Measurements from ENCODE around the gene ZNF883. TPM values are rescaled to one million over a fixed set of nuclear protein-coding genes. Genes with fewer than 3 reads are reported as not detected.
A peak's percentile ranks its signal among the peaks of the same experiment; 100 is the strongest.

The ZNF883 gene
- polyA plus RNA-seq, 3 donors, result 7.8 to 11.2 (median 9.0) TPM

DNA sequence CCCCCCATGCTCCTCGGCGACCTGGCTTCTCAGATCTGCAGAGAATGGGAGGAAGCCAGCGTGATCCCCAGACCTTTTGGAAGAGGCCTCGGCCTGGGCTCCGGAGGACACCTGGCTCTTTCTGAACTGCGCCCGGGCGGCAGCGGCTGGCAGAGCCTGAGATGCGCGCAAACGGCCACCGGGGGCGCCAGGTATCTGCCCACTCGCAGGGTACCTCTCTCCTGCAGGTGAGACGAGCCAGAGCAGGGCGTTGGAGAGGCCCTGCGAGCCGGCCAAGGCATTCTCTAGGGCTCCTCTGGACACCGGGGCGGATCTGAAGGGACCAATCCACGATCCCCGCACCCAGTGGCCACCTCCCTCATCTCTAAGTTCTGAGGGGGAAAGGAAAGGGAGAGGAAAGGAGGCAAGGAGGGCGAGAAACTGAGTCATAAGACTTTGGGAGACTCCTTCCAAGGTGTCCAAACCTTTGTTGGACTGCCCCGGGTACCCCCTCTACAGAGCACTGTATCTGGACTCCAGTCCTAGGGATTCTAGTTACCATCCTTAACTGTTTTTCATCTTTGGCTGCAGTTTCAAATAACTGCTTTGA lies 66.3 kb downstream of the ZNF883 start:
- no peak for DNase-seq (ENCODE audit: extremely low read depth in 1 of 11, low read depth in 9 of 11, low spot score in 4 of 11)

DNA sequence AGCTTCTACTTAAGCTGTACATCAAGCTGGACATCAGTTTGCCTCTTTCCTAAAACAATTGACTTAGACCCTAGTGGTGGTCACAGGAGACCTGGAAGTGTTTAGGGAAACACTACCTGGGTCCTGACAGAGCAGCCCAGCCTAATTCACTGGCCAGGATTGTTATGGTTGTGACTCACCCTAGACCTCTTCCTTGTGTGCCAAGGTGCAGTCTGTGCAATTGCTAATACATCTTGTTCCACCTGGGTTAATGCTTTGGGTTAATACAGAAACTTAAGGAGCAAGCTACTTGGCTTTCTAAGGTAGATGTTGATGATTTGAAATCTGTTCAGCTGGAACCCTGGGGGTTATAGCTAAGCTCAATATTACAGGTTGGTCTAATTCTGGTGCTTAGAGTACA lies 72.6 kb downstream of the ZNF883 start:
- DNase-seq (ENCODE audit: extremely low read depth in 1 of 11, low read depth in 9 of 11, low spot score in 4 of 11), result no peak

DNA sequence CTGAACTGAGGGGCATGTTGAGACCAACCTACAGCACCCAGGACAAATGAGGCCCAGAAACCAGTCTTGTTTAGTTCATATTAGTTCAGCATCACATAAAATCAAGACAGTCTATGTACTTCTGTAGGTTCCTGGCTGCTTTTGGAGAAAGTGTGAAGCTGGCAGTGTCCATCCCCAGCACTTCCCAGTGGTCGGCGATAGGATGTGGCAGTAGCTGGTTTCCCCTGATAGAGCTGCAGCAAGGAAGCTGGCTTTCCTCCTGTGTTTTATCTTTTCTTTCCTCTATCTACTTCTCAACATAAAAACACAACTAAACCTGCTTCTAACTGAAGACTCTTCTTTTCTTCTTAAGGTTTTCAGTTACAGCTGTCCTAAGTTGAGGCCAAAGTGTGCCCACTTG lies 78.3 kb downstream of the ZNF883 start:
- DNase-seq (ENCODE audit: extremely low read depth in 1 of 11, low read depth in 9 of 11, low spot score in 4 of 11), result no peak

DNA sequence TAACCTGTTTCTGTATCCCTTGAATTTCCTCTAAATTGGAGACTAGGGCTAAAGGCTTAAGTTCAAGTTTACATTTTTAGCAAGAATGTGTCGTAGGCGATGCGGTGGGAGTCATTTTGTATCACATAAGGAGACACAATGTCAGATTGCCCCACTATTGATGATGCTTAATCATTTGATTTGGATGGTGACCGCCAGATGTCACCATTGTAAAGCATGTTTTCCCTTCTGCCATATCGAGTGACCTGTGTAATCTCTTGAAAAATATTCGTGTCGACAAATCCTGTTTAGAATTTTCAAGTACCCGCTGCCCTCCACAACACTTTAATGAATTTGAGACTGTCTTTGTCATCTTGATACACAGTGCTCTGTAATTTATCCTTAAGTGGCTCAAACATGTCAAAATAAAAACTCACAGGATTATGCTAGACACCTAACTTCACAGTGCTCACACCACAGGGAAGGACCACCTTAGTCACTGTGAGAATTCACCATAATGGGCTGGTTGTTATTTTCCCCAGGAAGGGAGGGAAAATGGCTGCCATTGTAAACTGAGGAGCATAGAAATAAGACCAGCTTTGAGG lies 86.8 kb downstream of the ZNF883 start:
- peak in 2 of 11 donors; percentile 6 to 19 for DNase-seq (ENCODE audit: extremely low read depth in 1 of 11, low read depth in 9 of 11, low spot score in 4 of 11)

DNA sequence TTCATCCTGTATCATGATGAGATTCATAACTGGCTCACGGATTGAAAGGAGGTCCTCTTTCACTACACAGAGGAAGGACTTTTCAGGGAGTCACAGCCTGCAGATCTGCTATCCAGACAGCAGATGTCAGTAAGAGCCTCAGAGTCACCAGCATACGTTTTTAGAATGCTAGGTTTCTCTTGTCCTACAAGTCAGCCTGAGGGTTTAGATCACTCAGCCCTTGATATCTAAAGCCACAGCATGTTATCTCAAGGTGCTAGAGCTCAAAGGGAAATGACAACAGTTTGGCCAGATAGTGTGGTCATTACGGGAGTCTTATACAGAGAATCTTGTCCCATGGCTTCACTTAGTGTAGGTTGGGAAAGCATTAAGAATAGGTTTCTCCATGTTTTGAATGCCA lies 90.4 kb downstream of the ZNF883 start:
- DNase-seq (ENCODE audit: extremely low read depth in 1 of 11, low read depth in 9 of 11, low spot score in 4 of 11), result peak in 2 of 11 donors; percentile 14 to 28

DNA sequence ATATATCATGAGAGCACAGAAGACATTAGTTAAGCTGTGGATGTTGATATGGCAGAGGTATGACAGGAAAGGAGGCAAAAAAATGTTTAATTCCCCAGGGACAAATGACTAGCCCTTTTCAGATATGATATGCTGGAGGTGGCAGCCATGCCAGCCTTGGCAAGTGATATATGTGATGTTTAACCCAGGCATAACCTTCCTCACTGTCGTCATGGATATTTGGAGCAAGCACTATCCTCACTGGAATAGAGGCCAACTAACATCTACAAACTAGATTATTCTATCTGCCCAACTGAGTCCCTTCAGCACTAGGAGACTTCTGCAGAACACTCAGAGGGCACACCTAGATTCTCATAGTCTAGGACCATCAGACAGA lies 94.0 kb downstream of the ZNF883 start:
- no peak for DNase-seq (ENCODE audit: extremely low read depth in 1 of 11, low read depth in 9 of 11, low spot score in 4 of 11)

DNA sequence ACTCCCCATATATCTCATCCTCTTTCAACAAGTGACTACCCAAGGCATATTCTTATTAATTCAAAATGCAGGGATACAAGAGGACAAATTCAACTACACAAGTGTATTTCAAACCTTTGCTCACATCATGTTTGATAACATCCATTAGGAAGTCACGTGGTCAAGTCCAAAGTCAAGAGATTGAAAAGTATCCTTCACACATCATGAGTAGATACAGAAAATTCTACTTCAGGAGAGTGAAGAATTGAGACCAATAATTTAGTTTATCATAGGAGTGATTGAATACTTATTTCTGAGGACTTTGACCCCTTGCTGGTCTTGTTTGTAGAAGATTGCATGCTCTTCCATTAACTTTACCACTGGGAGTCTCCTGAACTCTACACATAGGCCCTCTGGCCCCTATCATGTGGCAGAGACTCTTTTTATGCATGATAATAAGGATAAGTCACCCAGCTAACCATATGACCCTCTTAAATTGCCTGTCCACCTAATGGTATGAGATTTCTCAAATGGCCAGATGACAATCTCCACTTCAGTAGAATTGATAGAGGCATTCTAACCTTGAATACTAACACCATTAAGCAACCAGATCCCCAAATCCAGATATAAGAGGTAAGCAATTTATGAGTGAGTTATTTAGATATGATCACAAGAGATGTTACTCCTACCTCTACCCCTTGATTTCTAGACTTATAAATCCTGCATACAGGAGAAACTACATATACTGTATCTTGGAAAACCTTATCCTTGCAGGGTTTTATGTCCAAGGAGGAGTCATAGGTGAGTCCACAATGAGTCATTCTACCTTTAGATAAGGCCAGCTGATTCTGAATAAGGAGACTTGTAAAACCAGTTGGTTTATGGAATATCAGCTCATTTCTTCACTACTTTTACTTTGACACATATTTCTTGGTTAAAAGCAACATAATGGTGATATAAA lies 94.7 kb downstream of the ZNF883 start:
- DNase-seq (ENCODE audit: extremely low read depth in 1 of 11, low read depth in 9 of 11, low spot score in 4 of 11), result no peak

DNA sequence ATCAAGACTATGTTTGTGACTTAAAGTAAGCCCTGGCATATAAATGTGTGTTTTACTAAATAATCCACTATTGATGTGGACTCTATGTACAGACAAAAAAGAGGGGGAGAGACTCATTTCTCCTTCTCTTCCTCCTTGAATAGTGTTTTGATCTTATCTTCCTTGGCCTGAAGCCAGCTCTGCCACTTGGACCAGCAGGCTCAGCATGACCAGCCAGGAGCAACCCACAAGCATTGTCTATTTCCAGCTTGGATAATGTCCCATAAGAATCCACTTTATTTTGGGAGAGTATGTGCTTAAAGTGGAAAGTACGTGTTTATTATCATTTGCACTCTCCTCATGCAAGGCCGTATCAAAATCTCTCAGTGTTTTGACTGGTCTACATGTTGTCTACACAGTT lies 97.5 kb downstream of the ZNF883 start:
- no peak for DNase-seq (ENCODE audit: extremely low read depth in 1 of 11, low read depth in 9 of 11, low spot score in 4 of 11)

DNA sequence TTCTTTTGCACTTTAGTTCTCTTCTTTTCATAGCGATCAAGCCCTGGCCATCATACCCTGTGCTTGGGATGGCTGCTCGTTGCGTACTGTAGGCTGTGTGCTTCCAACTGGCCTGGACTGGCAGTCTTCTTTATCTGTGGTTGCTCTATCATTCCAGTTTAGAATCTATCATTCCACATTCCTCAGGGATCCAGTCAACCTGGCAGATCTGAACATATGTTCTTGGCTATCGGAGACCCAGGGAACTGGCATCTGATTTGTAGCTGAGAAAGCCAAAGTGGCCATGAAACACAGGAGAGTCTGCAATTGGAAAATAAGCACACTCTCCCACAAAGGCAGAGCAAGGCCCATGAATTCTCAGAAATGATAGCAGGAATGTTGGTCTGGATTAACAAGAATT lies 98.7 kb downstream of the ZNF883 start:
- DNase-seq (ENCODE audit: extremely low read depth in 1 of 11, low read depth in 9 of 11, low spot score in 4 of 11), result no peak

DNA sequence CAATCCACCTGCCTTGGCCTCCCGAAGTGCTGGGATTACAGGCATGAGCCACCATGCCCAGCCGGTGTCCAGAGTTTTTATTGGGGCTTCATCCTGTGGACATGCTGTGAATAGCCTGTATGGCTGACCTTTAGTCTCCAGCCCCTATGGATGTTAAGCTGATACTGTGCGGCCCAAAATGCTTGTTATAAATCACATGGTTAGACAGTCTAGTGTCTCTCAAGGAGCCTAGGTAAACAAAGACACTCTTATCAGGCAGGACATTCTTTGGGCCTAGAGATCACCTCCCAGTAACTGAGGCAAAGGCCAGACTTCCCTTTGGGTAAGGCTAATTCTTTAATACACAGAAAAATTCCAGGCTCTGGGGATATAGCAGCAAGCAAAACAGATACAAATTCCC lies 99.4 kb downstream of the ZNF883 start:
- DNase-seq (ENCODE audit: extremely low read depth in 1 of 11, low read depth in 9 of 11, low spot score in 4 of 11), result no peak

DNA sequence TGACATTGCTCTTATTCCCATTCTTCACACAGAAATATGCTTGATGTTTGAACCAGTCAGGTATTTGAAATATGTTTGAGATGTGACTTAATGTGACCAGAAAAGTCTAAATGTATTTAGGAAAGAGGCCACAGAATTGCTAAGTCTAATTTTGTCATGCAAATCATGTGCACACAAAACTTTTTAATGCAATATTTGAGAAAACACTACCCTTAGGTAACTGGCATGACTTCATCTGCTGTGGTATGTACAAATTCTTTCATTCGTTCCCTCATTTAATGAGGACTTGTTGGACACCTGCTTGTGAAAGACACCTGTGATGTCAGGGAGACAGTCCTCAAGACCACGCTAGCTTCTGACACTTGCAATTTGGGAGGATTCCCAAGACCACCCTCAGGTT lies 100.3 kb downstream of the ZNF883 start:
- no peak for DNase-seq (ENCODE audit: extremely low read depth in 1 of 11, low read depth in 9 of 11, low spot score in 4 of 11)

Other genes starting within 250 kb of the ZNF883 start
- gene SLC46A2, start 121.3 kb downstream of the ZNF883 start, polyA plus RNA-seq (ENCODE audit: insufficient read length in 3 of 3), result under 1 TPM in 2 of 3 donors, not detected in 1; 0.06 to 0.44 TPM
- 10 to 100 TPM; 11.1 to 13.5 (median 13.0) TPM for gene ZFP37, start 44.5 kb upstream of the ZNF883 start, polyA plus RNA-seq (ENCODE audit: insufficient read length in 3 of 3)
- 1 to 10 TPM; 3.0 to 3.8 (median 3.0) TPM for gene SLC31A2, start 138.8 kb upstream of the ZNF883 start, polyA plus RNA-seq (ENCODE audit: insufficient read length in 3 of 3)
- gene FKBP15, start 209.1 kb upstream of the ZNF883 start, polyA plus RNA-seq (ENCODE audit: insufficient read length in 3 of 3), result 10 to 100 TPM; 28.4 to 33.4 (median 30.2) TPM
- 10 to 100 TPM; 25.0 to 29.0 (median 25.2) TPM for gene SLC31A1, start 209.4 kb upstream of the ZNF883 start, polyA plus RNA-seq (ENCODE audit: insufficient read length in 3 of 3)